ENCODE data around the gene GAL.

DNA sequence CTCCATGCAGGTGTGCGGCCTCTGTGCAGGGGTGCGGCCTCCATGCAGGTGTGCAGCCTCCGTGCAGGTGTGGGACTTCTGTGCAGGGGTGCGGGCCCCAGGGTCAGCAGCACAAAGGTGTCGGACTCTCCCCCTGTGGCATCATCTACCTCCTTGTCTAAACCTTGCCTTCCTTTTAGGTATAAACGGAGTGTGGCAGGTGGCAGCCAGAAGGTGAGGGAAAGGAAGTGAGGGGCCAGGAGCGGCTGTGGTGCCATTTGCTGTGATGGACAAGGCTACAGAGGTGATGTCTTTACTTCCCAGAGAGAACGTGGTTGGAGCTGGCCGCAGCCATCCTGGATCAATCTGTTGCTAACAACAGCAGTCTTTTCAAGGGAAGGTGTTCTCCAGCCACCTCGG is 9.1 kb downstream of the GAL start:
- TF ChIP-seq, protein P1, sequence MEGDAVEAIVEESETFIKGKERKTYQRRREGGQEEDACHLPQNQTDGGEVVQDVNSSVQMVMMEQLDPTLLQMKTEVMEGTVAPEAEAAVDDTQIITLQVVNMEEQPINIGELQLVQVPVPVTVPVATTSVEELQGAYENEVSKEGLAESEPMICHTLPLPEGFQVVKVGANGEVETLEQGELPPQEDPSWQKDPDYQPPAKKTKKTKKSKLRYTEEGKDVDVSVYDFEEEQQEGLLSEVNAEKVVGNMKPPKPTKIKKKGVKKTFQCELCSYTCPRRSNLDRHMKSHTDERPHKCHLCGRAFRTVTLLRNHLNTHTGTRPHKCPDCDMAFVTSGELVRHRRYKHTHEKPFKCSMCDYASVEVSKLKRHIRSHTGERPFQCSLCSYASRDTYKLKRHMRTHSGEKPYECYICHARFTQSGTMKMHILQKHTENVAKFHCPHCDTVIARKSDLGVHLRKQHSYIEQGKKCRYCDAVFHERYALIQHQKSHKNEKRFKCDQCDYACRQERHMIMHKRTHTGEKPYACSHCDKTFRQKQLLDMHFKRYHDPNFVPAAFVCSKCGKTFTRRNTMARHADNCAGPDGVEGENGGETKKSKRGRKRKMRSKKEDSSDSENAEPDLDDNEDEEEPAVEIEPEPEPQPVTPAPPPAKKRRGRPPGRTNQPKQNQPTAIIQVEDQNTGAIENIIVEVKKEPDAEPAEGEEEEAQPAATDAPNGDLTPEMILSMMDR (IDR thresholded peaks at IDR 0.05; ENCODE audit: insufficient read depth, low read length, poor library complexity, severe bottlenecking) = no peak
- no peak for TF ChIP-seq EZH2phosphoT487 (conservative IDR thresholded peaks at IDR 0.05; ENCODE audit: low read length)
